NCI-H2029 treated with DMSO at 0.1 percent for 48 hours (cell line): ENCODE measurements around the gene TSHR.
A peak's percentile ranks its signal among the peaks of the same experiment; 100 is the strongest.

ENCODE experiments used
- DNase-seq: peaks from one replicate; lab custom pipeline; 2025; lab: John Stamatoyannopoulos, UW

TSHR gene

GRCh38 chr14:81138429-81138828, 183.0 kb downstream of the TSHR start:
- DNase-seq: no peak

GRCh38 chr14:81141426-81141825, 186.0 kb downstream of the TSHR start:
- DNase-seq: no peak

GRCh38 chr14:81143793-81144192, 188.4 kb downstream of the TSHR start:
- DNase-seq: no peak

- no peak for DNase-seq
These were observed 189.6 kb downstream of the TSHR start for GRCh38 chr14:81144824-81145603.

GRCh38 chr14:81147140-81147897, 191.9 kb downstream of the TSHR start:
- no peak for DNase-seq

- DNase-seq: no peak
These were observed 193.2 kb downstream of the TSHR start for GRCh38 chr14:81148635-81149034.

- no peak for DNase-seq
These were observed 197.8 kb downstream of the TSHR start for GRCh38 chr14:81153187-81153586.

- no peak for DNase-seq
These were observed 202.0 kb downstream of the TSHR start for GRCh38 chr14:81157431-81157830.

GRCh38 chr14:81161088-81161487, 205.7 kb downstream of the TSHR start:
- DNase-seq: no peak

GRCh38 chr14:81161749-81162148, 206.3 kb downstream of the TSHR start:
- DNase-seq: no peak

- DNase-seq: no peak
These were observed 207.5 kb downstream of the TSHR start for GRCh38 chr14:81162941-81163340.

- peak; percentile 14 for DNase-seq
These were observed 208.8 kb downstream of the TSHR start for GRCh38 chr14:81164167-81164774.

GRCh38 chr14:81165188-81165587, 209.8 kb downstream of the TSHR start:
- DNase-seq: no peak

GRCh38 chr14:81166121-81166520, 210.7 kb downstream of the TSHR start:
- DNase-seq: no peak

GRCh38 chr14:81169267-81169666, 213.8 kb downstream of the TSHR start:
- DNase-seq: no peak

- DNase-seq: no peak
These were observed 214.3 kb downstream of the TSHR start for GRCh38 chr14:81169711-81170103.

GRCh38 chr14:81170104-81170828, 214.8 kb downstream of the TSHR start:
- DNase-seq: peak; percentile 80

GRCh38 chr14:81170829-81171195, 215.4 kb downstream of the TSHR start:
- DNase-seq: no peak

- DNase-seq: no peak
These were observed 216.9 kb downstream of the TSHR start for GRCh38 chr14:81172353-81172752.

- no peak for DNase-seq
These were observed 217.5 kb downstream of the TSHR start for GRCh38 chr14:81172881-81173280.

- no peak for DNase-seq
These were observed 220.8 kb downstream of the TSHR start for GRCh38 chr14:81176241-81176640.

- no peak for DNase-seq
These were observed 221.8 kb downstream of the TSHR start for GRCh38 chr14:81177225-81177624.
